OCI-LY3 (cell line): Measurements from ENCODE around the gene UNC5C.

Experiments used
- EZH2phosphoT487 ChIP-seq: fragments of 200-600 bp; shearing (Covaris generic); IDR thresholded peaks from 2 replicates; pipeline ENCODE4 v1.6.1; 2018; ENCODE audit warnings: antibody characterized with exemption, mixed run types, low read depth
- TF ChIP-seq, protein P1 (sequence below): fragments of 200-600, 300-600 bp; sonication (generic); IDR thresholded peaks from 2 replicates; pipeline ENCODE4 v1.5.1; 2014; ENCODE audit warnings: antibody characterized with exemption, low read length, low read depth

DNA sequence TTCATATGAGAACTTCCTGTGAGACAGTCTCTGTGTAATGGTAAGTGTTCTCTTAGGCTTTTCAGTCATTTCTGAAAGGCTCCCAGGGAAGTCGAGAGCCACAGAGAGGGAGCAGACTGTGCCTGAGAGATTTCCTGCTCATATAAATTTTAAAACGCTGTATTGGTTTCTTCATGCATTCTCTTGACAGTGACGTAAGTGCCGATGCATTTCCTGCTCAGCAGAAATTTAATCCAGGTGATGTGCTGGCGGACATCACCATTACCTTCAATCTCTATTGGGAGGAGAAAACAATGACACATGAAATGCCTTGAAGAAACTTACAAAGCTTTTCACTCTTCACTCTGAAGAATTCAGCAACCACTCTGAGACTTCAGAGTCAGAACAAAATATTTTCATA lies 407.4 kb downstream of the UNC5C start:
- TF ChIP-seq, protein P1, sequence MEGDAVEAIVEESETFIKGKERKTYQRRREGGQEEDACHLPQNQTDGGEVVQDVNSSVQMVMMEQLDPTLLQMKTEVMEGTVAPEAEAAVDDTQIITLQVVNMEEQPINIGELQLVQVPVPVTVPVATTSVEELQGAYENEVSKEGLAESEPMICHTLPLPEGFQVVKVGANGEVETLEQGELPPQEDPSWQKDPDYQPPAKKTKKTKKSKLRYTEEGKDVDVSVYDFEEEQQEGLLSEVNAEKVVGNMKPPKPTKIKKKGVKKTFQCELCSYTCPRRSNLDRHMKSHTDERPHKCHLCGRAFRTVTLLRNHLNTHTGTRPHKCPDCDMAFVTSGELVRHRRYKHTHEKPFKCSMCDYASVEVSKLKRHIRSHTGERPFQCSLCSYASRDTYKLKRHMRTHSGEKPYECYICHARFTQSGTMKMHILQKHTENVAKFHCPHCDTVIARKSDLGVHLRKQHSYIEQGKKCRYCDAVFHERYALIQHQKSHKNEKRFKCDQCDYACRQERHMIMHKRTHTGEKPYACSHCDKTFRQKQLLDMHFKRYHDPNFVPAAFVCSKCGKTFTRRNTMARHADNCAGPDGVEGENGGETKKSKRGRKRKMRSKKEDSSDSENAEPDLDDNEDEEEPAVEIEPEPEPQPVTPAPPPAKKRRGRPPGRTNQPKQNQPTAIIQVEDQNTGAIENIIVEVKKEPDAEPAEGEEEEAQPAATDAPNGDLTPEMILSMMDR: no peak
- no peak for TF ChIP-seq EZH2phosphoT487
